DND-41 (cell line): ENCODE data around the gene CACNA2D1.

Experiments used
- EZH2 ChIP-seq: IDR thresholded peaks from 3 replicates; pipeline ENCODE4 v1.6.1; 2012; ENCODE audit warnings: borderline replicate concordance, low read depth, mild to moderate bottlenecking, moderate library complexity, low read length, inconsistent platforms; ENCODE audit not compliant: severe bottlenecking
- TF ChIP-seq, protein P1 (sequence below): IDR thresholded peaks from 2 replicates; pipeline ENCODE4 v1.5.1; 2012; ENCODE audit warnings: borderline replicate concordance, low read length, moderate library complexity, mild to moderate bottlenecking; ENCODE audit not compliant: poor library complexity, severe bottlenecking; ENCODE audit errors: extremely low read depth

DNA sequence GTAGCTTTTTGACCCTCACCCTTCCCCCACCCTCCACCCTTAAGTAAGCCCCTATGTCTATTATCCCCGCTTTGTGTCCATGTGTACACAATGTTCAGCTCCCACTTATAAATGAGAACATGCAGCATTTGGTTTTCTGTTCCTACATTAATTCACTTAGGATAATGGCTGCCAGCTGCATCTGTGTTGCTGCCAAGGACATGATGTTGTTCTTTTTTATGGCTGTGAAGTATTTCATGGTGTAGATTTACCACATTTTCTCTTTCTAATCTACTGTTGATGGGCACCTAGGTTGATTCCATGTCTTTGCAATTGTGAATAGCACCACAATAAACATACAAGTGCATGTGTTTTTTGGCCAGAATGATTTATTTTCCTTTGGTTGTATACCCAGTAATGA lies 232.2 kb downstream of the CACNA2D1 start:
- TF ChIP-seq, protein P1, sequence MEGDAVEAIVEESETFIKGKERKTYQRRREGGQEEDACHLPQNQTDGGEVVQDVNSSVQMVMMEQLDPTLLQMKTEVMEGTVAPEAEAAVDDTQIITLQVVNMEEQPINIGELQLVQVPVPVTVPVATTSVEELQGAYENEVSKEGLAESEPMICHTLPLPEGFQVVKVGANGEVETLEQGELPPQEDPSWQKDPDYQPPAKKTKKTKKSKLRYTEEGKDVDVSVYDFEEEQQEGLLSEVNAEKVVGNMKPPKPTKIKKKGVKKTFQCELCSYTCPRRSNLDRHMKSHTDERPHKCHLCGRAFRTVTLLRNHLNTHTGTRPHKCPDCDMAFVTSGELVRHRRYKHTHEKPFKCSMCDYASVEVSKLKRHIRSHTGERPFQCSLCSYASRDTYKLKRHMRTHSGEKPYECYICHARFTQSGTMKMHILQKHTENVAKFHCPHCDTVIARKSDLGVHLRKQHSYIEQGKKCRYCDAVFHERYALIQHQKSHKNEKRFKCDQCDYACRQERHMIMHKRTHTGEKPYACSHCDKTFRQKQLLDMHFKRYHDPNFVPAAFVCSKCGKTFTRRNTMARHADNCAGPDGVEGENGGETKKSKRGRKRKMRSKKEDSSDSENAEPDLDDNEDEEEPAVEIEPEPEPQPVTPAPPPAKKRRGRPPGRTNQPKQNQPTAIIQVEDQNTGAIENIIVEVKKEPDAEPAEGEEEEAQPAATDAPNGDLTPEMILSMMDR = no peak
- TF ChIP-seq EZH2 = no peak
